Dendritic cell treated with granulocyte-macrophage colony-stimulating factor and Interleukin-4, amounts not matched to agents 40 ng/mL and 50 ng/mL, for 4 days (primary cell): ENCODE measurements around the gene MRPL49.

ENCODE experiments used
- H3K27ac Mint-ChIP-seq: one replicate; pipeline ENCODE4 v1.8.0; 2022; ENCODE audit warnings: mild to moderate bottlenecking, mixed read lengths
- H3K27me3 Mint-ChIP-seq: one replicate; pipeline ENCODE4 v1.8.0; 2022; ENCODE audit warnings: mild to moderate bottlenecking, mixed read lengths
- H3K36me3 Mint-ChIP-seq: one replicate; pipeline ENCODE4 v1.8.0; 2022; ENCODE audit warnings: low read depth, mixed read lengths
- H3K4me1 Mint-ChIP-seq: one replicate; pipeline ENCODE4 v1.8.0; 2022; ENCODE audit warnings: low read depth, mixed read lengths
- H3K4me3 Mint-ChIP-seq: one replicate; pipeline ENCODE4 v1.8.0; 2022; ENCODE audit warnings: mild to moderate bottlenecking, moderate library complexity, mixed read lengths
- H3K9me3 Mint-ChIP-seq: one replicate; pipeline ENCODE4 v1.8.0; 2022; ENCODE audit warnings: mixed read lengths
- intact Hi-C: fragments of 100-400 bp; cut with micrococcal nuclease; formaldehyde crosslinking; loops from one replicate; pipeline ENCODE4 v1.15.0; 2022

MRPL49 gene

DNA sequence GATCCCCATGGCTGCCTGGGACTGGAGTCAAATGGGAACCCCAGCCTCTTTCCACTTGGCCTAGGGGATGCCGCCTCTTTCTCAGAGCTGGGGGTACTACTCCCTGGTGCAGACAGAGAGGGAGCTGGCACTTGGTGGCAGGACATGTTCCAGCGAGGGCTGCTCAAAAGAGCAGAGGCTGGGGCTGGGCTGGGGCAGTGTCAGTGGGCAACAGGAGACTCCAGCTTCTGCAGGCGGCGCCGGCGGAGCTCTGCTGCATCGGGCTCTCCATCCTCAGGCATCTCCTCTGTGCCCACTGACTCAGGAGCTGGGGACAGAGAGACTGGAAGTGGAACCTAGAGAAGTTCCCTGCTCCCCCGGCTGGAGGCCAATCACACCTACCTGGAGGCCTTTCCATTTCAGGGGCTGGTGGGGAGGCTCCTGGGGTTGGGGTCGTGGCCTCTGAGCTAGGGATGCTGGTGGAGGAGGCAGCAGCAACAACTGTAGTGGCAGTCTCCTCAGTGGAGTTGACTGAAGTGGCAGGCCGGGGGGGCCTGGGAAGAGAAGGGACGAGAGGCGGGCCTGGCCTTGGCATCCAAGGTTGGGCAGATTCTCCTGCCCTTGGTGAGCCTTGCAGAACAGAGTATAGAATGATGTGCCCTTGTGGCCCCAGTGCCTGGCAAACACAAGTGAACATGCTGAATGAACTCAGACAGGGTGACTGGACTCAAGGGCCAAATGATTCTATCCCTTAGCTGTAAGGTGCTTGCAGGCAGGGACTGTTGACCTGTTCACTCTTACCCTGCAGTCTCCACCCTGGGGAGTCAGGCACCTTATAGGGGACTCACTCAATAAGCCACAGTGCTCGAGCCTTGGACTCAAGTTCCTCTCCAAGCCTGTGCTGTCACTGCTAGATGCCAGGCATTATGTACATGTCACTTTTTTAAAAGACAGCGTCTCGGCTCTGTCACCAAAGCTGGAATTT, 6.3 kb downstream of the MRPL49 start:
- intact Hi-C loops, result no loop called here
- H3K27ac Mint-ChIP-seq, result no peak overlapping the region
- H3K36me3 Mint-ChIP-seq, result peaks cover 96% of the 10 kb centered on the region
- H3K9me3 Mint-ChIP-seq, result no peaks in the 10 kb centered on the region
- H3K4me3 Mint-ChIP-seq, result no peak overlapping the region
- peaks cover 18% of the 10 kb centered on the region for H3K4me1 Mint-ChIP-seq
- H3K27me3 Mint-ChIP-seq, result no peaks in the 10 kb centered on the region

DNA sequence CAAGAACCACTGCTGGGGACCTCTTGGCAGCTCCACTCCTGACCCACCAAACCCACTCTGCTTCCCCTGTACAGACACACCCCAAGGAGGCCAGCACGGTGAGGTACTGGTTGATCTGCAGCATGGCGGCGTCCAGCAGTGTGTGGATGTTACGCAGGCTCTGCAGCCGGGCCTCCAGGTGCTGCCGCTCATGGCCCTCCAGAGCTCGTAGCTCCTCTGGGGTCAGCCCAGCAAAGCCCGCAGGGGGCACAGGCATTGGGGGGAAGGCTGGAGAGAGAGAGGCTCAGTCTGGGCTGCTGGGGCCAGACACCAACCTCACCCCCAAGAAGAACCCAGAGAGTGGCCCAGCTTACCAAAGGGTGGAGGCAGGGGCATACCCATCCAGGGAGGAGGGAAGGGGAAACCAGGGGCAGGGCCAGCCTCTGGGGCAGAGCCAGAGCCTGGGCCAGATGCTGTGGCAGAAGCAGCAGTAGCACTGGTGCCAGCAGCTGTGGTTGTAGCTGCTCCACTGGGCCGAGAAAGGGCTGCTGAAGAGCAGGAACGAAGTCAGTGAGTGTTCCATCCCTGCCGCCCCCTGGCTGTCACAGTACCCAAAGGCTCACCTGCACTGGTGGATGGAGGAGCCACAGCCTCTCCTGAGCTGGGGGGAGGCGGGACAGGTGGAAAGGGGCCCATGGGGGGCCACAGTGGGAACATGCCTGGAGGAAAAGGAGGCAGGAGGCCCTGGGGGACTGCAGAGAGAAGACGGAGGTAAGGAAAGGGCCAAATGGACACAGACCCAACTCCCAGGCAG, 7.7 kb downstream of the MRPL49 start:
- Mint-ChIP-seq H3K27ac (no peak overlapping the region), H3K4me1 (peaks cover 21% of the 10 kb centered on the region), H3K36me3 (peaks cover 100% of the 10 kb centered on the region), H3K4me3 (no peak overlapping the region), H3K27me3 (no peaks in the 10 kb centered on the region), H3K9me3 (no peaks in the 10 kb centered on the region)
- intact Hi-C loops, result no loop called here

DNA sequence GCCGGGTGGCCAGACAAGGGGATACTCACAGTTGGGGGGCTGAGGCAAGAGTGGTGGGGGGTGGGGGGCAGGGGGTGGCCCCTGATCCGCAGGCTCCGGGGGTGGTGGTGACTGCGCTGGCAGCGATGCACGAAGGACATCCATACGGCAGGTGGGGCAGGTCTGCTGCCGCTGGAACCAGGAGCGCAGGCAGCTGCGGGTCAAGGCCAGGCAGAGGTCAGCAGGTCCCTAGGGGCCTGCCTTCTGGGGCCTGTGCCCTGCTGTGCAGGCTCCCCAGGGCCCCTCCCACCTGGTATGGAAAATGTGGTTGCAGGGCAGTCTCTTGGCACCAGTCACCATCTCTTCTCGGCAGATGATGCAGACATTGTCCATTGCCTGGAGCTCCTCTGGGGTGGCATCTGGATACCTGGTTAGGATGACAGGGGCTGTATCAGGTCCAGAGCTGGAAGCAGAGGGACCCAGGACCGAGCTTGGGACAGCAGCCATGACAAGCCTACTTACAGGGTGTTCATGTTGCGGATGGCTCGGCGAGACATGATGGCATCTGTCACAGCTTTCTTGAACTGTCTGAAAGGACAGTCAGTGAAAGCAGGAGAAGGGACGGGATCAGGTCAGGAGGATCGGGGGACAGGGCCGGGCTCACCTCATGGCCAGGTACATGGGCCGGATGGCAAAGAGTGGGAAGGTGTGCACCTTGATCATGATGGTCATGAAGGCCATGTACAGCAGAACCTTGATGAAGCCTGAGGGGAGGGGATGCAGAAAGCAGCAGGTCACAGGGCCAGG, 8.7 kb downstream of the MRPL49 start:
- Mint-ChIP-seq H3K4me3 (no peak overlapping the region), H3K27ac (no peak overlapping the region), H3K36me3 (peaks cover 95% of the 10 kb centered on the region), H3K27me3 (no peaks in the 10 kb centered on the region), H3K4me1 (peaks cover 23% of the 10 kb centered on the region), H3K9me3 (no peaks in the 10 kb centered on the region)
- intact Hi-C loops, result no loop called here

DNA sequence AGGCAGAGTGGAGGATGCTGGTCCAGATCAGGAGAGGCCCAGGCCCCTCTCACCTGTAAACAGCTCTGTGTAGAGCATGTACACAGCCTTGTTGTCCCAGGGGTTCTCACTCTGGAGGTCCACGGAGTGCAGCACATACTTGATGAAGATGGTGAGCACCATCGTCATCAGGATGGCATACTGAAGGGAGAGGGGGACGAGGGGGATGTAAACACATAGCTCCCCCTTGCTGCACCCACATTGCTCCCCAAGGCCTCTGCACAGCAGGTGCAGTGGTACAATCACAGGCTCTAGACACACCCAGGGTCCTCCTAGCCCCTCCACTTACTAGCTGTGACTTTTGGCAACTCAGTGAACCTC, 9.3 kb downstream of the MRPL49 start:
- no peak overlapping the region for H3K27ac Mint-ChIP-seq

DNA sequence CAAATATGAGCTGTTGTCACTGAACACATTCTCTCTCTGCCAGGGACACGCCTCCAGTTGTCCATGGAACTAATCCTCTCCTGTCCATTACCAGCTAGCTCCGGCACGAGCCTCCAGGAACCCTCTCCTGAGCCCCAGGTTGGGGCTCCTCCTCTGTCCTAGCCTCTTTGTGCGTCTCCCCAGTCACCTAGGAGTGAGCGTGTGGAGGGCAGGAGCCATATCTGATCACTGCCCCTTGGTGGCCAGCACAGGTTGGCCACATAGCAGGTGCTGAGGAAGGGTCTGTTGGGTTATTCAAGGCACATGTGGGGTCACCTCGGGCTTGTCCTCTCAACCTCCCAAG, 9.7 kb downstream of the MRPL49 start:
- Mint-ChIP-seq H3K27me3 (no peaks in the 10 kb centered on the region), H3K9me3 (no peaks in the 10 kb centered on the region), H3K4me1 (peaks cover 32% of the 10 kb centered on the region), H3K27ac (no peak overlapping the region), H3K36me3 (peaks cover 84% of the 10 kb centered on the region), H3K4me3 (no peak overlapping the region)
- intact Hi-C loops, result no loop called here

More for the DNA sequence above, 9.3 kb downstream of the MRPL49 start:
- Mint-ChIP-seq H3K27me3 (no peaks in the 10 kb centered on the region), H3K36me3 (peaks cover 89% of the 10 kb centered on the region), H3K4me3 (no peak overlapping the region), H3K4me1 (peaks cover 29% of the 10 kb centered on the region), H3K9me3 (no peaks in the 10 kb centered on the region)
- intact Hi-C loops, result no loop called here

DNA sequence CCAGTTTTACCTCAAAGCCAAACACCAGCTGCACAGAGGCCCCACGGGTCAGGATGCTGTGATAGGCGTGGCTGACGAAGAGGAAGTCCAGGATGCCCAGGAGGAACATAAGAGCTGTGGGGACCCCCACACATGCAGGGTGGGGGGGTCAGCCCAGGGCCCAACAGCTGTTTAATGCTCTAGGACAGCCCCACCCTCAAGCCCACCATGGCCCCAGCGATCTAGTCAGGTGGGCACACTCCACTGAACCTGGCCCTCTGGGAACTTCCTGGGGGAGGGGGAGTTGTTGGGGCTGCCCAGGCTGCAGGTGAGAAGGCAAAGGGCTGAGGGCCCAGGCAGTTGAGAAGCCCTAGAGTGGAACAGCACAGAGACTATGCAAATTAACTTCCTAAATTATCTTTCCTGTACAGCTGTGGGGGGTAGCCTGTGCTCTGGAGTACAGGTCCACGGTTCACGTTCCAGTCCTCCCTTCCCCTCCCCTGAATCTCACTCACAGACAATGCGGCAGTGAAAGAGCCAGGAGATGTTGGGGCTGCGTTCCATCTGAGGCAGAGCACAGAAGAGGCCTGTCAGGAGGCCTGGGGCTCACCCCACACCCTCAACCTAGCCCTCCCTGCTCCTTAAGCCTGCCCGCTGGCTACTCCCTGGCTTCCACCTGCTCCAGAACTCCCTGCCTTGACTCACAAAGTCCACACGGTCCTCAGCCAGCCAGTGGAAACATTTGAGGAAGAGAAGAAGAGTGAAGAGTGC, 10.3 kb downstream of the MRPL49 start:
- H3K36me3 Mint-ChIP-seq, result peaks cover 79% of the 10 kb centered on the region

DNA sequence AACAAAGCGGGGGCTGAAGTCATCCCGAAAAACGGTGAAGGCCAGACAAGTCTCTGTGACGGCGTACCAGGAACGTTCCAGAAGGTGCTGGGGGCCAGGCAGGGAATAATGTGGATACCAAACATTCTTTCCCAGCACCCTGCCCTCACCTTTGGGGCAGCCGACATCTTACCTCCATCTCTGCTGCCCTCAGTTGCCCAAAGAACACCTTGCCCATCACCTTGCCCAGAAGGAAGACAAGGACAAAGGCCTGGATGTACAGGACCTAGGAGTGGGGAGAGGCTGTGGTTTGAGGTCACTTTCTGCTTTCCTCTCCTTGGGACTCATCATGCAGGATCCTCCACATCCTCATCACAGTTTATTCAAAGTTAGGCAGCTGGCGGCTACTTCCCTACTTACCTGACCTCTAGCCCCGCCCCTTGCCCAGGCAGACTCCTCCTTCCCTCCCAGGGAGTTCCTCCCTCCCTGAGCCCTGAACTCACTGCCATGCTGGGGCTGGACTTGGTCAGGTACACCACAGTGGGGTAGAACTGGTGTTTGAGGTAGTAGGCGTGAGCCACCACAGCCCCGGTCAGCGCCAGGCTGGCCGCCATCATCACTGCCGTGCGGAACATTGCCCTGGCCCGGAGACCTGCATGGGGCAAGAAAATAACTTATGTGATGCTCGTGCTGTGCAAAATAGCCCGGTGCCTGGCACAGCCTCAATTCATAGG, 11.0 kb downstream of the MRPL49 start:
- Mint-ChIP-seq H3K4me3 (peak overlapping the region; percentile 89), H3K9me3 (no peaks in the 10 kb centered on the region), H3K36me3 (peaks cover 72% of the 10 kb centered on the region), H3K27ac (peak overlapping the region; percentile 99), H3K27me3 (no peaks in the 10 kb centered on the region), H3K4me1 (peaks cover 32% of the 10 kb centered on the region)
- intact Hi-C loops, result no loop called here

More for the DNA sequence above, 10.3 kb downstream of the MRPL49 start:
- Mint-ChIP-seq H3K4me3 (peak overlapping the region; percentile 89), H3K27me3 (no peaks in the 10 kb centered on the region), H3K27ac (peak overlapping the region; percentile 99), H3K9me3 (no peaks in the 10 kb centered on the region), H3K4me1 (peaks cover 32% of the 10 kb centered on the region)
- intact Hi-C loops, result no loop called here

DNA sequence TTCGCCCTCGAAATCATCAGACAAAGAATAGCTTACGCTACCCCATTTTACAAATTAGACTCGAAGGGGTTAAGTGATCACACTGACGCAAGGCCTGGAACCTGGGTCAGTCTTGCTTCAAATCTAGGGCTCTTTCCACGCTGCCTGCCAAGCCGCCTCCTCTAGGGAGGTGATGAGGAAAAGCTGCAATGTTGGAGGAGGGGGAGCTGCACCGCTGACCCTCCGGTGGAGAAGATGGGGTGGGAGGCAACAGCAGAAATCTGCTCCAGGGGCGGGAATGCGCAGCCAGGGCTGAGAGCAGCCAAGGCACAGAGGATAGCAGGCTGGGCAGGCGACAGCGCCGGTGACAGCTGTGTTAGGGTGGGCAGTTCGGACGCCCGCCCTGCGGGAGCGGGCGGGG, 11.6 kb downstream of the MRPL49 start:
- H3K9me3 Mint-ChIP-seq, result no peaks in the 10 kb centered on the region
- H3K27me3 Mint-ChIP-seq, result no peaks in the 10 kb centered on the region
- peak overlapping the region; percentile 89 for H3K4me3 Mint-ChIP-seq
- peak overlapping the region; percentile 99 for H3K27ac Mint-ChIP-seq
- H3K36me3 Mint-ChIP-seq, result peaks cover 66% of the 10 kb centered on the region
- intact Hi-C loops, result loop anchor here (1.0 to 2.0 kb wide), 2 partner anchors 17 to 48 kb away; partner anchors contain the start of gene CAPN1
- peaks cover 32% of the 10 kb centered on the region for H3K4me1 Mint-ChIP-seq

DNA sequence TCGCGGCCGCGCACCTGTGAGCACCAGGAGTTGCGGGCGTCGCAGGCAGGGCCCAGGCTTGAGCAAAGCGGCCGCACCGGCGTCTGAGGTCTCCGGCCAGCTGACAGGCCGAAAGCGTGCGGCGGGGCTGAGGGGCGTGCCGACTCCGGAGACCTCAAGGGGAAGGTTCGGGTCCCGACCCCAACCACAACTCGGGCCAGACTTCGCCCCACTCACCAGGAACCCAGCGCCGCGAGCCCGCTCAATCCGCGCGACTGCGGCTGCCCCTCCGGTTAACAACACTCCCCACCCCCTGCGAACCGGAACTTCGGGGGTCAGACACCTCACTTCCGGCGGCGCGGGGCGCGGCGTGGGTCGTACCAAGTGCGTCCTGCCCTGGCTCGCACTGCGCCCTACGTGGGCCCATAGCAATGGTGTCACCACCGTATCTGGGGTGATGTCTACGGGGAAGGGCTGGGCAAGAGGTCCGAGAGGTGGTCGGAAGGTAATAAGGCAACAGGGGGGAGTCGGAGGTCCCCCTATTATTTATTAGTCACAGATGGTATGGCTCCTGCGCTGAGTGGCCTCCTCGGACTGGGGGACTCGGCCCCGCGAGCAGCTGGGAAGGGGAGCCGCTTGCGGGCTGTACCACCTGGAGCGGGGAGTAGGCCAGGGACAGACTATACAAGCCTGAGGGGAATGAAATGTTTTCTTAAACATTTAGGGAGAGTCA, 12.3 kb downstream of the MRPL49 start, which contains the start of gene SYVN1:
Gene SYVN1 (minus strand): TSS at position 280 of the 712 bp plus-strand sequence. CDS start 918 bp downstream, outside the sequence.
- Mint-ChIP-seq H3K27ac (peak within 1 kb of the TSS; percentile 99), H3K36me3 (peaks cover 59% of the 10 kb centered on the region), H3K4me1 (peaks cover 32% of the 10 kb centered on the region), H3K27me3 (no peaks in the 10 kb centered on the region), H3K9me3 (no peaks in the 10 kb centered on the region), H3K4me3 (peak within 1 kb of the TSS; percentile 89)
- intact Hi-C loops, result loop anchor here (1.0 to 2.0 kb wide), 2 partner anchors 16 to 47 kb away; partner anchors contain the start of gene CAPN1

DNA sequence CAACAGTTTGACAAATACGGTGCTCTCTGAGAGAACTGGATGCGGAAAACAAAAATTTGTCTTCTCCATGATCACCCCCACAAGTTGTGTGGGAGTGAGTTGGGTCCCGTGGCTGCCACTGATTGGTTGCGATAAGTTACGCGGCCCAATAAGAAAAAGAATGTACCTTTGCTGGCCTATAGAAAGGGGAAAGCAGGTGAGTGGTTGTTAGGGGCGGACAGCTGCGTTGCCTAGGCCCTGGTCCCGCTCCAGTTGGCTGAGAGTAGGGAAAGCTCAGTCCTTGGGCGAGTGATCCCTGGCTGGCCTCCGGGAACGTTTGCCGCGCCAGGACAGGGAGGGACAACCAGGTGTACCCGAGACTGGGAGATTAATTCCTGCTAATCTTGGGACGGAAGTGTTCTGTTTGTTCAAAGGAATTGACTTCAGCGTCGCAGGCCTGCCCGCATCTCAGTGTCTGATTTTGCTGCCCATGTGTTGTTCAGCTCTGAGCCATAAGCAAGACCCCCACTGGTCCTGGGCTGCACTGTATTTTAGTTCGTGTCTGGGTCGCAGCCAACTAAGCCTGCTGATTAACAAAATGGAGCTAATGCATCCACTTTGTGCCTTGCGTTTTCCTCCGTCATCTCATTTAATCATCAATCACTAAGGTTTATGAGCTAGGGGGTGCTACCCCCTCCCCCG, 13.0 kb downstream of the MRPL49 start:
- Mint-ChIP-seq H3K36me3 (peaks cover 52% of the 10 kb centered on the region), H3K27ac (peak overlapping the region; percentile 99), H3K27me3 (no peaks in the 10 kb centered on the region), H3K4me1 (peaks cover 32% of the 10 kb centered on the region), H3K4me3 (peak overlapping the region; percentile 89), H3K9me3 (no peaks in the 10 kb centered on the region)
- intact Hi-C loops, result loop anchor here (1.0 to 2.0 kb wide), 2 partner anchors 16 to 46 kb away; partner anchors contain the start of gene CAPN1

DNA sequence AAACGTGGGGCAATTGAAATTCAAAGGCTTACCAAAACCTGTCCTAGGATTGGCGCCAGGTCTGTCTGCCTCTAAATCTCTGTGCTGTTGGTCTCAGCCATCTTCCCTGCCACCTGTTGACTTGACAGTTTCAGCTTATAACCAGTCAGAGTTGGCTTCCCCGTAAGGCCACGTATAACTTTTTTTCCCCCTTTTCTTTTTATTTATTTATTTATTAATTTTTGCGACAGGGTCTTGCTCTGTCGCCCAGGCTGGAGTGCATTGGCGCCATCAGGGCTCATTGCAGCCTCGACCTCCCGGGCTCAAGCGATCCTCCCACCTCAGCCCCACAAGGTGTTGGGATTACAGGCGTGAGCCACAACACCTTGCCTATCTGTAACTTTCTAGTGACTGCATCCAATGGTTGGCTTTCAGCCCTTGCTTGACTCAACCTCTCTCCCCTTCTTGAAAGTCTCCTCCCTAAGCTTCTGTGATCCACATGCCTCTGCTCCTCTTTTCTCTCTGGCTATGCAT, 13.6 kb downstream of the MRPL49 start:
- peaks cover 32% of the 10 kb centered on the region for H3K4me1 Mint-ChIP-seq
- intact Hi-C loops, result loop anchor here (2.0 kb wide), 1 partner anchor 15 kb away; no protein-coding TSS in a partner anchor
- no peaks in the 10 kb centered on the region for H3K9me3 Mint-ChIP-seq
- H3K36me3 Mint-ChIP-seq, result peaks cover 46% of the 10 kb centered on the region
- no peaks in the 10 kb centered on the region for H3K27me3 Mint-ChIP-seq
- peak overlapping the region; percentile 99 for H3K27ac Mint-ChIP-seq
- peak overlapping the region; percentile 89 for H3K4me3 Mint-ChIP-seq
